GM12892 (cell line): ENCODE results near the gene CCDC71.

Experiments
- POLR2A ChIP-seq: IDR thresholded peaks from 2 replicates; pipeline ENCODE4 v1.6.1; 2011; ENCODE audit warnings: low read depth, low read length, control low read depth
- POLR2AphosphoS5 ChIP-seq: IDR thresholded peaks from 2 replicates; pipeline ENCODE4 v1.6.1; 2011; ENCODE audit warnings: low read depth, low read length, control low read depth

- TF ChIP-seq POLR2AphosphoS5 = no peak
- no peak for TF ChIP-seq POLR2A
Observed at GRCh38 chr3:49198161-49198560, 32.0 kb upstream of the CCDC71 start.
